H1 (cell line): ENCODE data around the gene PTCHD1.

ENCODE experiments used
- BACH1 ChIP-seq: IDR thresholded peaks from 2 replicates; pipeline ENCODE4 v1.6.1; 2012; ENCODE audit warnings: low read length, improper control_type of control experiment
- EGR1 ChIP-seq: IDR thresholded peaks from 2 replicates; pipeline ENCODE4 v1.6.1; 2011; ENCODE audit warnings: low read depth, low read length, borderline replicate concordance
- EZH2 ChIP-seq: fragments of 200-600 bp; sonication (generic); IDR thresholded peaks from 2 replicates; pipeline ENCODE4 v1.7.1; 2012; ENCODE audit warnings: low read depth, mild to moderate bottlenecking, moderate library complexity, low read length, inconsistent platforms; ENCODE audit not compliant: severe bottlenecking
- PHF8 ChIP-seq: fragments of 200-600 bp; sonication (generic); conservative IDR thresholded peaks from 2 replicates; pipeline ENCODE4 v1.7.1; 2012; ENCODE audit warnings: low read depth, mild to moderate bottlenecking, inconsistent platforms, low read length, moderate library complexity
- POLR2A ChIP-seq, 2 experiments: IDR thresholded peaks; 1 replicate in 1 of 2; 2 replicates in 1 of 2; pipeline ENCODE4 v1.6.1; 2011; ENCODE audit warnings: low read depth in 2 of 2, low read length in 2 of 2, mild to moderate bottlenecking in 2 of 2; ENCODE audit errors: control extremely low read depth in 1 of 2
- POLR2AphosphoS5 ChIP-seq: IDR thresholded peaks from 2 replicates; pipeline ENCODE4 v1.6.1; 2011; ENCODE audit warnings: low read depth, low read length
- RAD21 ChIP-seq, 2 experiments: IDR thresholded peaks in 1 of 2; conservative IDR thresholded peaks in 1 of 2; 2 replicates each; pipeline ENCODE4 v1.6.1; 2011; ENCODE audit warnings: low read depth in 2 of 2, low read length in 2 of 2, improper control_type of control experiment in 1 of 2, inconsistent platforms in 1 of 2, mild to moderate bottlenecking in 1 of 2, moderate library complexity in 1 of 2
- RXRA ChIP-seq: IDR thresholded peaks from 2 replicates; pipeline ENCODE4 v1.6.1; 2011; ENCODE audit warnings: low read depth, mild to moderate bottlenecking, low read length, moderate library complexity; ENCODE audit not compliant: insufficient read depth
- SIN3A ChIP-seq, 2 experiments: IDR thresholded peaks in 1 of 2; conservative IDR thresholded peaks in 1 of 2; 2 replicates each; pipeline ENCODE4 v1.6.1; 2011 to 2012; ENCODE audit warnings: low read length in 2 of 2, improper control_type of control experiment in 1 of 2, low read depth in 1 of 2, mild to moderate bottlenecking in 1 of 2
- TAF7 ChIP-seq: optimal IDR thresholded peaks from 2 replicates; pipeline ENCODE3; 2011; ENCODE audit warnings: low read depth, mild to moderate bottlenecking, inconsistent platforms, low read length, moderate library complexity, borderline replicate concordance
- TF ChIP-seq, protein P1 (sequence below), 3 experiments: IDR thresholded peaks; 1 replicate in 2 of 3; 2 replicates in 1 of 3; pipeline versions ENCODE4 v1.5.1 to v1.6.1; 2011; ENCODE audit warnings: low read length in 3 of 3, mild to moderate bottlenecking in 3 of 3, inconsistent platforms in 2 of 3, low read depth in 1 of 3, moderate library complexity in 1 of 3; ENCODE audit not compliant: insufficient read depth in 1 of 3; ENCODE audit errors: control extremely low read depth in 1 of 3
- TF ChIP-seq, protein P2 (sequence below): IDR thresholded peaks from 2 replicates; pipeline ENCODE4 v1.6.1; 2012; ENCODE audit warnings: inconsistent platforms
- TF ChIP-seq, protein P3 (sequence below): IDR thresholded peaks from 2 replicates; pipeline ENCODE4 v1.6.1; 2011; ENCODE audit warnings: low read length, improper control_type of control experiment

DNA sequence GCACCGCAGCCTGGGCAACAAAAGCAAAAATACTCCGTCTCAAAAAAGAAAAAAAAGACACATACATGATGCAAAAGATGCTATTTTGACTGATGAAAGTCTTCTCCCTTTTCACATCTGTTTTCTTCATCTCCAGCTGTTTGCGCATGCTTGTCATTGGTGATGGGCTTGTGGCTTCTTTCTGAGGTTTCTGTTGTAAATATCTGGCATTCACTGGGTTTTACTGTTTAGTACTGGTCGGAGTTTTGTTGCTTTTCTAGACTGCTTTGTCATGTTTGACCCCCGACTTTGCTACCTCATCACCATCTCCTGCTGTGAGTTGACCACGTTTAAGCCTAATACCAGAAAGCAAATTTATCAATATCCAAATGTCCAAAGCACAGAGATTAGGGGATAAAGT, 34.4 kb downstream of the PTCHD1 start:
- TF ChIP-seq EZH2 (no peak), POLR2AphosphoS5 (no peak), POLR2A (IDR thresholded peaks at IDR 0.05; ENCODE audit: control extremely low read depth in 1 of 2, low read depth in 2 of 2, low read length in 2 of 2) (no peak), RAD21 (IDR thresholded peaks at IDR 0.05 in 1 of 2, conservative IDR thresholded peaks at IDR 0.05 in 1 of 2; ENCODE audit: low read depth in 2 of 2, low read length in 2 of 2) (no peak), PHF8 (no peak), EGR1 (no peak), SIN3A (conservative IDR thresholded peaks at IDR 0.05 in 1 of 2, IDR thresholded peaks at IDR 0.05 in 1 of 2; ENCODE audit: low read depth in 1 of 2, low read length in 2 of 2) (no peak), RXRA (no peak), BACH1 (no peak), TAF7 (no peak)
- TF ChIP-seq, protein P1, sequence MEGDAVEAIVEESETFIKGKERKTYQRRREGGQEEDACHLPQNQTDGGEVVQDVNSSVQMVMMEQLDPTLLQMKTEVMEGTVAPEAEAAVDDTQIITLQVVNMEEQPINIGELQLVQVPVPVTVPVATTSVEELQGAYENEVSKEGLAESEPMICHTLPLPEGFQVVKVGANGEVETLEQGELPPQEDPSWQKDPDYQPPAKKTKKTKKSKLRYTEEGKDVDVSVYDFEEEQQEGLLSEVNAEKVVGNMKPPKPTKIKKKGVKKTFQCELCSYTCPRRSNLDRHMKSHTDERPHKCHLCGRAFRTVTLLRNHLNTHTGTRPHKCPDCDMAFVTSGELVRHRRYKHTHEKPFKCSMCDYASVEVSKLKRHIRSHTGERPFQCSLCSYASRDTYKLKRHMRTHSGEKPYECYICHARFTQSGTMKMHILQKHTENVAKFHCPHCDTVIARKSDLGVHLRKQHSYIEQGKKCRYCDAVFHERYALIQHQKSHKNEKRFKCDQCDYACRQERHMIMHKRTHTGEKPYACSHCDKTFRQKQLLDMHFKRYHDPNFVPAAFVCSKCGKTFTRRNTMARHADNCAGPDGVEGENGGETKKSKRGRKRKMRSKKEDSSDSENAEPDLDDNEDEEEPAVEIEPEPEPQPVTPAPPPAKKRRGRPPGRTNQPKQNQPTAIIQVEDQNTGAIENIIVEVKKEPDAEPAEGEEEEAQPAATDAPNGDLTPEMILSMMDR (IDR thresholded peaks at IDR 0.05; ENCODE audit: control extremely low read depth in 1 of 3, insufficient read depth in 1 of 3, low read depth in 1 of 3, low read length in 3 of 3) = no peak
- TF ChIP-seq, protein P2, sequence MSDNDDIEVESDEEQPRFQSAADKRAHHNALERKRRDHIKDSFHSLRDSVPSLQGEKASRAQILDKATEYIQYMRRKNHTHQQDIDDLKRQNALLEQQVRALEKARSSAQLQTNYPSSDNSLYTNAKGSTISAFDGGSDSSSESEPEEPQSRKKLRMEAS = no peak
- TF ChIP-seq, protein P3, sequence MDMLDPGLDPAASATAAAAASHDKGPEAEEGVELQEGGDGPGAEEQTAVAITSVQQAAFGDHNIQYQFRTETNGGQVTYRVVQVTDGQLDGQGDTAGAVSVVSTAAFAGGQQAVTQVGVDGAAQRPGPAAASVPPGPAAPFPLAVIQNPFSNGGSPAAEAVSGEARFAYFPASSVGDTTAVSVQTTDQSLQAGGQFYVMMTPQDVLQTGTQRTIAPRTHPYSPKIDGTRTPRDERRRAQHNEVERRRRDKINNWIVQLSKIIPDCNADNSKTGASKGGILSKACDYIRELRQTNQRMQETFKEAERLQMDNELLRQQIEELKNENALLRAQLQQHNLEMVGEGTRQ = no peak
